Skeletal muscle cell (primary cell): ENCODE results near the gene NBEA.
A peak's percentile ranks its signal among the peaks of the same experiment; 100 is the strongest.

ENCODE experiments used
- DNase-seq: peaks from one replicate; pipeline ENCODE4 v3.0.0-alpha.2; 2010; ENCODE audit warnings: low read depth
- H3K4me3 ChIP-seq: 2 replicates; pipeline ENCODE4 v1.5.1; 2011; ENCODE audit warnings: low read depth, mild to moderate bottlenecking, control low read depth, low read length, moderate library complexity

NBEA gene

DNA sequence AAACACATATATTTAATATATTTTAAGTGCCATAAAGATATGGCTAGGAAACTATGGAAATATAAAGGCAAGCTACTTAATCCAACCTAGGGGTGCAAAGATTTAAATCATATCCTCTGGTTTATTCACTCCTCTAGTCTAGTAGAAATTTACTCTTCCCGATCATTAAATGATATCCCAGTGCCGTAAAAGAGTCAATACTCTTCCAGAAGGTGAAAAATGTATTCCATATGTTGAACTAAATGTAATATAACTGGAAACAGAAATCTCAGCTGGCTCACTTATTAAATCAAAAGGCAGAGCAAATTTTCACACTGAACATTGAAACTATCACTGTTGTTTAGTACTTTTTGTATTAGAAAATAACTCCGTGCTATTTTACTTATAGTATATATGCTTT lies 523.3 kb downstream of the NBEA start:
- no peak for DNase-seq
- H3K4me3 ChIP-seq: no peak overlapping the region

- DNase-seq: no peak
- H3K4me3 ChIP-seq: no peak overlapping the region
Measured at GRCh38 chr13:35468195-35468594, 526.1 kb downstream of the NBEA start.

DNA sequence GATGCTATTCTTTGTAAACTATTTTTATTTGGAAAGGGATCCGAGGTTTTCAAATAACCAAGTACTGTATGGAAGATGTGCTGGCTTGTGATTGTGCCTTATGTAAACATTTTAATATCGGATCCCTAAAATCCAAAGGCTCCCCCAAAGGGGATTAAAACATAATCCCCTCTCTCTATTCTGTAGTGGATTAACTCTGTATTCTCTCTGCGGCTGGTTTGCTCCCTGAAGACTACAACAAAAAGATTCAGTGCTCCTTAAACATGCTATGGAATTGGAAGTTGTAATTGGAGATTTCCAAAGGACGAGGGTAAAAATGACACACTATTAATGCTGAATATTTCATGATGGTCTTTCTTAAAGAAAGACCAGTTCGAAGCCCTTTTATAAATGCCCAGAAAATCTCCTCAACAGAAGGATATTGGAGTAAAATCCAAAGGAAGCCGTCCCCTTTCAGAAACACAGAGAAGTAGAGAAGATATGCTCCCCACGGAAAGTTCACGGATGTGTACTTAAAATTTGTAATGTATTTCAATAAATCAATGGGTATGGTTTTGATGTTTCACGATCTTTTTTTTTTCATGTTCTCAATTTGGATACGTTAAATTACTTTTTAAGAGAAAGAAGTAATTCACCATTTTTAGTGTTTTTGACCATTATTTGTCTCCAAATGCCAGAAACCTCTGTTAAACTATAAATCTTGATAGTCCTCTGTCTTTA lies 527.9 kb downstream of the NBEA start:
- no peak for DNase-seq
- H3K4me3 ChIP-seq: peak overlapping the region; percentile 76

- H3K4me3 ChIP-seq: peak overlapping the region; percentile 76
- DNase-seq: no peak
Measured at GRCh38 chr13:35470671-35471661, 528.9 kb downstream of the NBEA start.

GRCh38 chr13:35471706-35472322 lies 529.7 kb downstream of the NBEA start:
- peak overlapping the region; percentile 76 for H3K4me3 ChIP-seq

GRCh38 chr13:35472323-35472881 lies 530.3 kb downstream of the NBEA start:
- DNase-seq: no peak
- peak overlapping the region; percentile 76 for H3K4me3 ChIP-seq

More at GRCh38 chr13:35471706-35472322, 529.7 kb downstream of the NBEA start:
- DNase-seq: no peak

GRCh38 chr13:35473206-35473775 lies 531.2 kb downstream of the NBEA start:
- H3K4me3 ChIP-seq: peak overlapping the region; percentile 76
- DNase-seq: no peak

DNA sequence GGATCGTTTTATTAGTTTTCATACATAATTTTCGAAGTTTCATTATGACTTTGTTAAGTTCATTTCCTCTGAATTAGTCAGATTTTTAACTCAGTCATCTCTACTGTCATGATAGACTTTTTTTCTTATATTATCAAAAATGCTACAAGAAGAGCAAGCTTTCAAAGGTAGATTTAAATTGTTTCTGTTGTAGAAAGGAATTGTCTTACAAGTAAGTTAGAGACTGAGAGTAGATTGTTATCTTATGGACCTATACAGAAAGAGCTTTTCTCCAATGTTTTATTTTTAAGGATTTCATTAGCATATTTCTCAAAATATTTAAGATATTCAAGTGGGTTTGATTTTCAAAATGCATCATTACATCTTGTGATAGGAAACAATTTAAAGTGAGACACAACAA lies 531.7 kb downstream of the NBEA start:
- DNase-seq: no peak
- peak overlapping the region; percentile 76 for H3K4me3 ChIP-seq

DNA sequence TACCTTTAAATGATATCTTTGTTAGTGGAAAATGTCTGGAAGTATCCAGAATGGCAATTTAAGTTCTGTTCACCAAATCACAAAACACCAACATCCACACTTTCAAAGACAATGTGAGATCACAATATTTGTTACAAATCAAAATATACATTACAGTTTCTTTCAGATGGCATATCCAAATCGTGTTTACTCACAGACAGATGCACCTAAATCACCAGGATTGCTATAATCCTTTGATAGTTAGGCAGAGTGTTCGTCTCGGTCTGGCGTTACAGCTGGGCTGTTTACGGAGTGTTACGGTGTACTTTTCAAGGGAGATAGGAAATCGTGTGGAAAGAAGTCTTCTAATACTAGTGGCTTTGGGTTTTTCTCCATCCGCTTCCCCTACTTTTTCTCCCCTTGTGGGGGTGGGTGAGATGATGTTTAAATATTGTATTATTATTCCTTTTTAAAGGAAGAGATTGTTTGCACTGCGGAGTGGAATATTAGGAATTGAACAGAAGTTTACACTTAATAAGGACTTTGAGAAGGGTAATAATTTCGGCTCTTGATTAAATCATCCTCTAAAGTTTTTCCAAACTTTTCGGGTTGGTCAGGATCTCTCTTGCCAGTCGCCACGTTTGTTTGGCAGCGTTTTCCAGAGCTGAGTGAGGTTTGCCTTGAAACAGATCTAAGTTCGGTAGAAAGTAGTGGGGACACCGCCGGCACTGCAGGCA lies 532.6 kb downstream of the NBEA start:
- DNase-seq: no peak
- H3K4me3 ChIP-seq: peak overlapping the region; percentile 76

- DNase-seq: no peak
Measured at GRCh38 chr13:35475212-35475959, 533.3 kb downstream of the NBEA start.

DNA sequence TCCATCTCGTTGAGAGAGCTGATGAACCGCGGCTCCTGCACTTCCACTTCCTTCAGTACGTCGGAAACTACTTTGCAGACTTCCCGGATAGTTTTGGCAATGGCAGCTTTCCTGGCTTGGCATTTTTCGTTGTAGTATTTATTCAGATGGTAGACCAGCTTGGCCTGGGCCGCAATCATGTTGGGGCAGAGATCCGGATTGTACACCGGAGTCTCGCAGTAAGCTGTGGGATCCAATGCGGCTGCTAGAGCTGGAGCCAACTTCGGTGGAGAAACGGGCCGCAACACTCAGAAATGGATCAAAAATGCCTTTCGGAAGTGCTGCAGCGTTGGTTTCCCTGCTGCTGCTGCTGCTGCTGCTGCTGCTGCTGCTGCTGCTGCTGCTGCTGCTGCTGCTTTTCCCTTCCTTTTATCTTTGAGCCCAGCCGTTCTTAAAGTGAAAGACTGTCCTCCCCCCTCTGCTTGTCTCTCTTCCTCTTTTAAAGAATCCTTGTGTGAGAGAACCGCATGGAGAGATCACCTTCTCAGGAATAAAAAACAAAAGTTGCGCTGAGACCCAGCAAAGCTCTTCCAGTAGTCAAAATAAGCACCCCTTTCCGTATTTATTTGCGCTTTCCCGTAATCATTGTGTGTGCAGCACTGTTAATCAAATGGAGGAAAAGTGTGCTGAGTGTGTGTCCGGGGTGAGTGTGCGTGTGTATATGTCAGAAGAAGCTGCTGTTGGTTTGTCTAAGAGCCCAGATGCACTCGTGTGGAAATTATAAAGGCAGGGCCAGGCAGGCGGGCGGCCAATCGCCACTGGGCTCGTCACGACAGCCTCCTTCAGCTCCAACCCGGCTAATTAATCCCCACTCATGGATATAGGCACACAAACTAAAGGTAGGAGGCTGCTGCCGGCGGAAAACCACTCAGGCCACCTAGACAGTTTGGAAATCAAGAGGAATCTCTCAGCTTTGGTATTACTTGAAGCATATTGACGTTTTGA lies 534.2 kb downstream of the NBEA start, which contains the start of gene MAB21L1:
MAB21L1 (minus strand) TSS at position 730 of the 984 bp plus-strand sequence; CDS start at position 179, 551 bp downstream.
- peak within 1 kb of the TSS; percentile 76 for H3K4me3 ChIP-seq
- DNase-seq: no peak

More at GRCh38 chr13:35475212-35475959, 533.3 kb downstream of the NBEA start:
- peak overlapping the region; percentile 76 for H3K4me3 ChIP-seq

DNA sequence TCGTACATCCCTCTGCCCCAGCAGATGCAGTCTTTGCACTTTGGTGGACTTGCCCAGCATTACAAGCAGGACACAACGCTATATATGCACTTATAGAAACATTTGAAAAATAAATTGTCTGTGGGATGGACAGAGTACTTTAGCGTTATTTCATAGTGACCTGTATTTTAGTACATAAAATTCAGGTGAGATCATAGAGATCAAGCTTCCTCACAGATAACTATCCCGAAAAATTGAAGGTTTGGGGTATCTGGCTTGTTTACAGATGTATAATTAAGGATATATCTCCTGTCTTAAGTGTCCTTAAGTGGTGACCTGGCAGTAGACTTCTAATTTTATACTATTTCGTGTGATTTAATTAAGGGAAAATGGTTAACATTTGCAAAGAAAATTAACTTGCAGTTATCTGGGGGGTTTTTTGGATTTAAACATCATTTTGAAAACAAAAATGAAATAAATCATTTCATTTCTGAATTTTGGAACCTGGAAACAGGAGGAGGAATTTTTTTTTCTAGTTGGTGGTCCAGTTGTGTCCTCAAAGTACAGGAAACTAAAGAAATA lies 535.4 kb downstream of the NBEA start:
- no peak overlapping the region for H3K4me3 ChIP-seq

GRCh38 chr13:35478271-35479037 lies 536.4 kb downstream of the NBEA start:
- no peak for DNase-seq
- peak overlapping the region; percentile 36 for H3K4me3 ChIP-seq

More for the DNA sequence above, 535.4 kb downstream of the NBEA start:
- no peak for DNase-seq

GRCh38 chr13:35479038-35479492 lies 537.0 kb downstream of the NBEA start:
- DNase-seq: no peak
- no peak overlapping the region for H3K4me3 ChIP-seq

- no peak for DNase-seq
- no peak overlapping the region for H3K4me3 ChIP-seq
Measured at GRCh38 chr13:35479706-35480105, 537.6 kb downstream of the NBEA start.

GRCh38 chr13:35480346-35480745 lies 538.3 kb downstream of the NBEA start:
- no peak overlapping the region for H3K4me3 ChIP-seq
- DNase-seq: no peak
